ENCODE measurements around the gene NAALADL2.

NAALADL2 gene

GRCh38 chr3:174891524-174892203, 32.5 kb downstream of the NAALADL2 start:
- DNase-seq = no peak

- no peak for DNase-seq
Measured at GRCh38 chr3:174907027-174907426, 47.9 kb downstream of the NAALADL2 start.

GRCh38 chr3:174907628-174908407, 48.7 kb downstream of the NAALADL2 start:
- no peak for DNase-seq

GRCh38 chr3:174931473-174932353, 72.6 kb downstream of the NAALADL2 start:
- no peak for DNase-seq

GRCh38 chr3:174936590-174936989, 77.5 kb downstream of the NAALADL2 start:
- no peak for DNase-seq

GRCh38 chr3:174937478-174937877, 78.3 kb downstream of the NAALADL2 start:
- DNase-seq = no peak

- DNase-seq = no peak
Measured at GRCh38 chr3:174938102-174938501, 79.0 kb downstream of the NAALADL2 start.

DNA sequence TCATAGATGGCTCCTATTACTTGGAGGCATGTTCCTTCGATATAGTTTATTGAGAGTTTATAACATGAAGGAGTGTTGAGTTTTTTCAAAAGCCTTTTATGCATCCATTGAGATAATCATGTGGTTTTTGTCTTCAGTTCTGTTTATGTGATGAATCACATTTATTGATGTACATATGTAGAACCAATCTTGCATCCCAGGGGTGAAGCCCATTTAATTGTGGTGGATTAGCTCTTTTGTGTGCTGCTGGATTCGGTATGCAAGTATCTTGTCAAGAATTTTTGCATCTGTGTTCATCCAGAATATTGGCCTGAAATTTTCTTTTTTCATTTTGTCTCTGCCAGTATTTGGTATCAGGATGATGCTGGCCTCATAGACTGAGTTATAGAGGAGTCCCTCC, 81.0 kb downstream of the NAALADL2 start:
- DNase-seq = no peak

- no peak for DNase-seq
Measured at GRCh38 chr3:174945276-174945675, 86.1 kb downstream of the NAALADL2 start.

DNA sequence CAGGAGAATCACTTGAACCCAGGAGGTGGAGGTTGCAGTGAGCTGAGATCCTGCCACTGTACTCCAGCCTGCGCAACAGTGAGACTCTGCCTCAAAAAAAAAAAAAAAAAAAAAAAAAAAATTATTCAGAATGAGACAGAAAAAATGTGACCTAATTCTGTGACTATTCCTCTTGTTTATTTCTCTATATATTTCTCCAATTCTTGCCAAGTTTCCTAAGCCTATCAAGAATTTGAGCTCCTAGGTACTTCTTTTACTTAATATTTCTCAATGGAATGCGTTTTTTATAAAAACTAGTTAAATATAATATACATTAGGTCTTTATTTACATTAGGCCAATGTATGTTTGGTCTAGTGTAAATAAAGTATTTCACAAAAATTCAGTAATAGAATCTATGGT, 86.8 kb downstream of the NAALADL2 start:
- DNase-seq = no peak

GRCh38 chr3:174949523-174949922, 90.4 kb downstream of the NAALADL2 start:
- DNase-seq = no peak

DNA sequence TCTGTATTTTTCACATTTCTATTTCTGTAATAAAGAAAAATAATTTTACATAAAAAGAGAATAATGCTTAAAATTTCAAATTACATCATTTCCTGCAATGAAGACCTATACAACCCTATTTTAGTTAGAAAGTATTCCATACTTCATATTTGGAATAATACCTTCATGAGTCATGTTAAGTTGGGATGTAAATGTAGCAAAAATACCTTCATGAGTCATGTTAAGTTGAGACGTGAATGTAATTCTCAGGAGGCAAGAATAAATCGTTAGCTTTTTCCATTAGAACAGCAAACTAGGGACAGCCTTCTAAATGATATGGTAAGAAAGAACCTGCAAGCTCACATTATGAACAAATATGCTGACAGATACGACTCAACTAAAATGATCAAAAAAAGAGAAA, 91.9 kb downstream of the NAALADL2 start:
- no peak for DNase-seq

DNA sequence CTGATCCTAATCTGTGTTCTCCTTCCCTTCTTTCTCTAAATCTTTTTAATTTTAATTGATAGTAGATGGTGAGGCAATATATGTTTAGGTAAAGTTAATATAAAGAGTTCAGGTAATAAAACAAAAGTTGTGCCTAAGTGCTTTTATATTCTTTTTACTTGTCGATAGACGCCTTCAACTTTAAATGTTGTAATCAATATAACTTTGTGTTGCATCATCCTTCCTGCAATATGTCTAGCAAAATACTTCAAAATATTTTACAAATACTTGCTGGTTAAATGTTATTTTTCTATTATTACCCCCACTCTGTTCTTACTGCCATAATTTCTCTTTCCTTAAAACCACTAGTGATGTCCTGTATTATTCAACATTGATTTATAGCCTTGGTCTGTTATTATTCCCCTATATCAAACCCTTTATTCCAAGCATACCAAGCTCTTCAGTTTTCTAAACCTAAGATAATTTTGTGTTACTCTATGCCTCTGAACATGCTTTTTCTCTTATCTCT, 92.4 kb downstream of the NAALADL2 start:
- DNase-seq = no peak

GRCh38 chr3:174953068-174953467, 93.9 kb downstream of the NAALADL2 start:
- DNase-seq = no peak

DNA sequence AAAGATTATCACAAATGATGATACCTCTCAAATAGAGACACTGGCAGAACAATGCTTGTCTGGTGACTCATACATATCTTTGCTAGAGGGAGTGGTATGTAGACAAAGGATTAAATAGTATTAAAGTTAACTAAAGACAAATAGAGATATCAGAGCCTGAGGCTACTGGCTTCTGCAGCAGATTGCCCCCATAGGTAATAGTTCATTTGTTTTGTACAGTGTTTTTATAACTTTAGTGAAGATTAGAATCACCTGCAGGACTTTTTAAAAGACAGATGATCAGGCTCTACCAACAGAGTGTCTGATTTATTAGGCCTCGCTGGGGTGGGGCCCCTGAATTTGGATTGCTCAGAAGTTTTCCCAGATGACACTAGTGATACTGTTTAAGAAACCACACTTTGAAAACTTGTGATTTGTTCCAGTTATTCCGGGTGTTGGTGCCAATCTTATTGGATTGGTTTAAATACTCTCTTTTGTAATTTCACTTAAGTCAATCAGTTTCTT, 96.4 kb downstream of the NAALADL2 start:
- DNase-seq = no peak

DNA sequence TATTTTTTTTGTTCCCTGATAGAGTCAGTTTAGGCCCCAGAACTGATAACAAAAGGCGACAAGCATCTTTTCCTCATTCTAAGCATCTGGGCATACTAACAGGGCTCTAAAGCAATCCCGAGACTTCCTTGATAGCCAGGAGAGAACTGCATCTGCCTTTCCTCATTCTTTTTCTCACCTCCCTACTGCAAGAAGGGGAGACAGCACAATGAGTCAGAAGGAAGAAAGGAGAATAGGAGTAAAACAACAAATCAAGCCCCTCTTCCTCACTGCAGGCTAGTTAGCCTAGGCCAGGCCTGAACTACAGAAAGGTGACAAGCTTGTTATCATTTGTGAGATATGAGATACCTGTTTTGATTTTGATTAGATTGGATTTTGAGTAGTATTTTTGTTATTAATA, 97.9 kb downstream of the NAALADL2 start:
- DNase-seq = no peak

DNA sequence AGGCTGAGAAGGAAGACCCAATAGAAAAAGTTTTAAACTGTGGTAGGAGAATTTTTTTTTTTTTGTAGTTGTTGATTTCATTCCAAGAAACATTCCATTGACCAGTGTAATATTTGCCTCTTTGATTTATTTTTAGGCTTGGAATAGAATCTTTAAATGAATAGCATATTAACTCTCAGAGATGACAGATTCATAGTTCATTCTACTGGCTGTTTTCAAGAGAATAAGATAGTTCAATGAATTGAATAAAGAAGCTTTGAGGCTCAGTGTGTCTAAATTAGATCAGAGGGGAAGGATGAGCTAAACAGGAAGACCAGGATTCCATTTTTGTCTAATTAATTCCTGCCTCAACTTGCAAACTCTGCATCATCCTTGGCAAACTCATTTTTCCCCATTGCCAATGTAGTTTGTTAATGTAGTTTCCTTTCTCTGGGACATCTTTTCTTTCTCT, 98.4 kb downstream of the NAALADL2 start:
- DNase-seq = no peak

GRCh38 chr3:174958671-174959328, 99.7 kb downstream of the NAALADL2 start:
- no peak for DNase-seq

- DNase-seq = no peak
Measured at GRCh38 chr3:174959556-174960065, 100.5 kb downstream of the NAALADL2 start.

GRCh38 chr3:174960898-174961297, 101.8 kb downstream of the NAALADL2 start:
- DNase-seq = no peak

DNA sequence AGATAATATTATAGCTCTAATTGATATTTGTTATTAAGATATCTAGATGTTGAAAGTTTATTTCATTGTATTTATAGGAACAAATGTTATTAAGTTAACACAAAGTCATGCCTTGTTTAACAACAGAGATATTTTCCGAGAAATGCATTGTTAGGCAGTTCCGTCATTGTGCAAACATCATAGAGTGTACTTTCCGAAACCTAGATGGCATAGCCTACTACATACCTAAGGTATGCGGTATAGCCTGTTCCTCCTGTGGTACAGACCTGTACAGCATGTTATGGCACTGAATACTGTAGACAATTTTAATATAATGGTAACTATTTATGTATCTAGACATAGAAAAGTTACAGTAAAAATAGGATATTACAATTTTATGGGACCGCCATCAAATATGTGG, 114.3 kb downstream of the NAALADL2 start:
- no peak for DNase-seq

GRCh38 chr3:174986685-174987084, 127.6 kb downstream of the NAALADL2 start:
- no peak for DNase-seq

Measured in femur (tissue), 1 donor.